ENCODE measurements around the gene CDC25B.

Gene CDC25B

DNA sequence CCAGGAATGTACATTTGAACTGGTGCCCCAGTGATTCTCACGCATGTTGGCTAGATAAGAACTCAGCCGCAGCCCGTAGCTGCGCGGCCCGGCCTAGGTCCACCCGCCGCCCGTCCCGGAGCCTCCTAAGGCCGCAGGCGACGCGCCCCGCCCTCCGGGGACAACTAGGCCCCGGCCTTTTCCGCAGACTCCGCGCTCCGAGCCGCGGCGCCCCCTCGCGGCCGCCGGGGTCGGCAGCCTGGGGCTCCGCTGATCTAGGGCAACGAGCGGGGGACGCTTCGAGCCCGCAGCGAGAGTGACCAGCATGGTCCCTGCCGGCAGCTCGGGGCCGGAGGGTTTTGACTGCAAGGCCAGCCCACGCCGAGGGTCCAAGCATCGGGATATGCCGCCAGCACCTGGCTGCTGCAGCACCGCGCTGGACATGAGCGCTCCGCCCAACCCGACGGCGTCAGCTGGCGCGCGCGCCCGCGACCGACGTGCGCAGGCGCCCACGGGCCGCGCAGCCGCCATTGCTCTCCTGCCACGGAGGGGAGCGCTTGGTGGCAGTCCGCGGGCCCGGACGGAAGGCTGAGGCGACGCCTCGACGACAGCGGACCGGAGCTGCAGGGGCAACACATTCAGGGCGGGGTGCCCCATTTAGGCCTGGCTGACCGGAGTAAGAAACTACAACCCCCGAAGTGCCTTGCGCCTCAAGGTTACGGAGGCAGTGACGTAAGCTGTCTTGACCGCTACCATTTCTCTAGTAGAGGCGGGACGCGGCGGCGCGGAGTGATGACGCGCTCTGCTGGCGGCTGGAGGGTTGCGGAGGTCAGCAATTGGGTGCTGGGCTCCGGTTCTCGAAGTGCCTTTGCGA is 24.2 kb downstream of the CDC25B start, which contains the start of gene AP5S1 (continued):
- TF ChIP-seq, protein P1, sequence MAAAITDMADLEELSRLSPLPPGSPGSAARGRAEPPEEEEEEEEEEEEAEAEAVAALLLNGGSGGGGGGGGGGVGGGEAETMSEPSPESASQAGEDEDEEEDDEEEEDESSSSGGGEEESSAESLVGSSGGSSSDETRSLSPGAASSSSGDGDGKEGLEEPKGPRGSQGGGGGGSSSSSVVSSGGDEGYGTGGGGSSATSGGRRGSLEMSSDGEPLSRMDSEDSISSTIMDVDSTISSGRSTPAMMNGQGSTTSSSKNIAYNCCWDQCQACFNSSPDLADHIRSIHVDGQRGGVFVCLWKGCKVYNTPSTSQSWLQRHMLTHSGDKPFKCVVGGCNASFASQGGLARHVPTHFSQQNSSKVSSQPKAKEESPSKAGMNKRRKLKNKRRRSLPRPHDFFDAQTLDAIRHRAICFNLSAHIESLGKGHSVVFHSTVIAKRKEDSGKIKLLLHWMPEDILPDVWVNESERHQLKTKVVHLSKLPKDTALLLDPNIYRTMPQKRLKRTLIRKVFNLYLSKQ (tag by site-specific recombination; IDR thresholded peaks at IDR 0.05; ENCODE audit: borderline replicate concordance): no peak
- peak; percentile 78 for TF ChIP-seq BCL11B (tag by site-specific recombination; IDR thresholded peaks at IDR 0.05; ENCODE audit: low read depth)
- peak; percentile 88 for TF ChIP-seq SP3 (tag by site-specific recombination; IDR thresholded peaks at IDR 0.05)
- no peak for TF ChIP-seq ZNF350 (tag by site-specific recombination; IDR thresholded peaks at IDR 0.05)
- TF ChIP-seq ZNF366 (tag by site-specific recombination; conservative IDR thresholded peaks at IDR 0.05): no peak
- TF ChIP-seq ZNF416 (tag by site-specific recombination; IDR thresholded peaks at IDR 0.05): no peak
- TF ChIP-seq, protein P2, sequence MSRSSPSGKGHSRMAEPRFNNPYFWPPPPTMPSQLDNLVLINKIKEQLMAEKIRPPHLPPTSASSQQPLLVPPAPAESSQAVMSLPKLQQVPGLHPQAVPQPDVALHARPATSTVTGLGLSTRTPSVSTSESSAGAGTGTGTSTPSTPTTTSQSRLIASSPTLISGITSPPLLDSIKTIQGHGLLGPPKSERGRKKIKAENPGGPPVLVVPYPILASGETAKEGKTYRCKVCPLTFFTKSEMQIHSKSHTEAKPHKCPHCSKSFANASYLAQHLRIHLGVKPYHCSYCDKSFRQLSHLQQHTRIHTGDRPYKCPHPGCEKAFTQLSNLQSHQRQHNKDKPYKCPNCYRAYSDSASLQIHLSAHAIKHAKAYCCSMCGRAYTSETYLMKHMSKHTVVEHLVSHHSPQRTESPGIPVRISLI (tag by site-specific recombination; IDR thresholded peaks at IDR 0.05): 0 out of 2 replicates have a peak, but pooled peaks have one; percentile 11
- no peak for TF ChIP-seq ZNF155 (tag by site-specific recombination; IDR thresholded peaks at IDR 0.05)
- TF ChIP-seq ZNF768 (tag by site-specific recombination; IDR thresholded peaks at IDR 0.05): no peak
- TF ChIP-seq, protein P3, sequence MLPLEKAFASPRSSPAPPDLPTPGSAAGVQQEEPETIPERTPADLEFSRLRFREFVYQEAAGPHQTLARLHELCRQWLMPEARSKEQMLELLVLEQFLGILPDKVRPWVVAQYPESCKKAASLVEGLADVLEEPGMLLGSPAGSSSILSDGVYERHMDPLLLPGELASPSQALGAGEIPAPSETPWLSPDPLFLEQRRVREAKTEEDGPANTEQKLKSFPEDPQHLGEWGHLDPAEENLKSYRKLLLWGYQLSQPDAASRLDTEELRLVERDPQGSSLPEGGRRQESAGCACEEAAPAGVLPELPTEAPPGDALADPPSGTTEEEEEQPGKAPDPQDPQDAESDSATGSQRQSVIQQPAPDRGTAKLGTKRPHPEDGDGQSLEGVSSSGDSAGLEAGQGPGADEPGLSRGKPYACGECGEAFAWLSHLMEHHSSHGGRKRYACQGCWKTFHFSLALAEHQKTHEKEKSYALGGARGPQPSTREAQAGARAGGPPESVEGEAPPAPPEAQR (tag by site-specific recombination; IDR thresholded peaks at IDR 0.05): no peak
- peak; percentile 60; the same call in 1 of the 2 replicates for TF ChIP-seq OSR2 (tag by site-specific recombination; IDR thresholded peaks at IDR 0.05)
- TF ChIP-seq, protein P4, sequence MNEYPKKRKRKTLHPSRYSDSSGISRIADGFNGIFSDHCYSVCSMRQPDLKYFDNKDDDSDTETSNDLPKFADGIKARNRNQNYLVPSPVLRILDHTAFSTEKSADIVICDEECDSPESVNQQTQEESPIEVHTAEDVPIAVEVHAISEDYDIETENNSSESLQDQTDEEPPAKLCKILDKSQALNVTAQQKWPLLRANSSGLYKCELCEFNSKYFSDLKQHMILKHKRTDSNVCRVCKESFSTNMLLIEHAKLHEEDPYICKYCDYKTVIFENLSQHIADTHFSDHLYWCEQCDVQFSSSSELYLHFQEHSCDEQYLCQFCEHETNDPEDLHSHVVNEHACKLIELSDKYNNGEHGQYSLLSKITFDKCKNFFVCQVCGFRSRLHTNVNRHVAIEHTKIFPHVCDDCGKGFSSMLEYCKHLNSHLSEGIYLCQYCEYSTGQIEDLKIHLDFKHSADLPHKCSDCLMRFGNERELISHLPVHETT (tag by site-specific recombination; IDR thresholded peaks at IDR 0.05): peak; percentile 85; the same call in 1 of the 2 replicates
- no peak for TF ChIP-seq ZNF112 (tag by site-specific recombination; IDR thresholded peaks at IDR 0.05)
- TF ChIP-seq ZNF670 (tag by site-specific recombination; IDR thresholded peaks at IDR 0.05; ENCODE audit: low read depth): no peak
- TF ChIP-seq ZNF600 (tag by site-specific recombination; IDR thresholded peaks at IDR 0.05): peak; percentile 85
- no peak for TF ChIP-seq GLI4 (tag by site-specific recombination; IDR thresholded peaks at IDR 0.05)
- no peak for TF ChIP-seq ZNF560 (tag by site-specific recombination; IDR thresholded peaks at IDR 0.05; ENCODE audit: borderline replicate concordance)
- TF ChIP-seq, protein P5, sequence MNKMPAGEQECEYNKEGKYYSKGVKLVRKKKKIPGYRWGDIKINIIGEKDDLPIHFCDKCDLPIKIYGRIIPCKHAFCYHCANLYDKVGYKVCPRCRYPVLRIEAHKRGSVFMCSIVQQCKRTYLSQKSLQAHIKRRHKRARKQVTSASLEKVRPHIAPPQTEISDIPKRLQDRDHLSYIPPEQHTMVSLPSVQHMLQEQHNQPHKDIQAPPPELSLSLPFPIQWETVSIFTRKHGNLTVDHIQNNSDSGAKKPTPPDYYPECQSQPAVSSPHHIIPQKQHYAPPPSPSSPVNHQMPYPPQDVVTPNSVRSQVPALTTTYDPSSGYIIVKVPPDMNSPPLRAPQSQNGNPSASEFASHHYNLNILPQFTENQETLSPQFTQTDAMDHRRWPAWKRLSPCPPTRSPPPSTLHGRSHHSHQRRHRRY (tag by site-specific recombination; IDR thresholded peaks at IDR 0.05): no peak
- no peak for TF ChIP-seq ZNF585B (tag by site-specific recombination; IDR thresholded peaks at IDR 0.05)
- no peak for TF ChIP-seq HOXA7 (CRISPR knock-in tag; IDR thresholded peaks at IDR 0.05; ENCODE audit: borderline replicate concordance)
- TF ChIP-seq YY2 (tag by site-specific recombination; IDR thresholded peaks at IDR 0.05): peak; percentile 97
- TF ChIP-seq ZNF133 (tag by site-specific recombination; IDR thresholded peaks at IDR 0.05): no peak
- peak; percentile 41; the same call in 1 of the 2 replicates for TF ChIP-seq EGR2 (tag by site-specific recombination; IDR thresholded peaks at IDR 0.05; ENCODE audit: low read depth)
- TF ChIP-seq, protein P6, sequence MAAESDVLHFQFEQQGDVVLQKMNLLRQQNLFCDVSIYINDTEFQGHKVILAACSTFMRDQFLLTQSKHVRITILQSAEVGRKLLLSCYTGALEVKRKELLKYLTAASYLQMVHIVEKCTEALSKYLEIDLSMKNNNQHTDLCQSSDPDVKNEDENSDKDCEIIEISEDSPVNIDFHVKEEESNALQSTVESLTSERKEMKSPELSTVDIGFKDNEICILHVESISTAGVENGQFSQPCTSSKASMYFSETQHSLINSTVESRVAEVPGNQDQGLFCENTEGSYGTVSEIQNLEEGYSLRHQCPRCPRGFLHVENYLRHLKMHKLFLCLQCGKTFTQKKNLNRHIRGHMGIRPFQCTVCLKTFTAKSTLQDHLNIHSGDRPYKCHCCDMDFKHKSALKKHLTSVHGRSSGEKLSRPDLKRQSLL (tag by site-specific recombination; IDR thresholded peaks at IDR 0.05): peak; percentile 41
- no peak for TF ChIP-seq ZNF169 (tag by site-specific recombination; IDR thresholded peaks at IDR 0.05)
- TF ChIP-seq, protein P7, sequence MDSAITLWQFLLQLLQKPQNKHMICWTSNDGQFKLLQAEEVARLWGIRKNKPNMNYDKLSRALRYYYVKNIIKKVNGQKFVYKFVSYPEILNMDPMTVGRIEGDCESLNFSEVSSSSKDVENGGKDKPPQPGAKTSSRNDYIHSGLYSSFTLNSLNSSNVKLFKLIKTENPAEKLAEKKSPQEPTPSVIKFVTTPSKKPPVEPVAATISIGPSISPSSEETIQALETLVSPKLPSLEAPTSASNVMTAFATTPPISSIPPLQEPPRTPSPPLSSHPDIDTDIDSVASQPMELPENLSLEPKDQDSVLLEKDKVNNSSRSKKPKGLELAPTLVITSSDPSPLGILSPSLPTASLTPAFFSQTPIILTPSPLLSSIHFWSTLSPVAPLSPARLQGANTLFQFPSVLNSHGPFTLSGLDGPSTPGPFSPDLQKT (IDR thresholded peaks at IDR 0.05; ENCODE audit: borderline replicate concordance, low read depth, low read length): no peak
- TF ChIP-seq FEZF1 (tag by site-specific recombination; IDR thresholded peaks at IDR 0.05): 0 out of 2 replicates have a peak, but pooled peaks have one; percentile 45
- no peak for TF ChIP-seq ZNF114 (tag by site-specific recombination; IDR thresholded peaks at IDR 0.05)
- TF ChIP-seq SALL2 (tag by site-specific recombination; IDR thresholded peaks at IDR 0.05; ENCODE audit: borderline replicate concordance): no peak
- TF ChIP-seq ZNF785 (tag by site-specific recombination; IDR thresholded peaks at IDR 0.05): no peak; the same call in 1 of the 2 replicates
- no peak for TF ChIP-seq ZNF555 (tag by site-specific recombination; conservative IDR thresholded peaks at IDR 0.05)

All from HEK293 (cell line).